Mesendoderm (in vitro differentiated cells): ENCODE measurements around the gene TEDDM1.
"Not testable (repeated sequence)": the region's sequence is repeated elsewhere in the genome, so short reads cannot be mapped to it uniquely, and the experiment has no call there.

Experiments used
- DNase-seq: peaks from one replicate; pipeline ENCODE4 v3.0.0; 2013
- H2AK5ac ChIP-seq: 2 replicates; pipeline ENCODE4 v1.6.1; 2013; ENCODE audit warnings: low read length, inconsistent platforms
- H2BK120ac ChIP-seq: 2 replicates; pipeline ENCODE4 v1.6.1; 2013; ENCODE audit warnings: low read depth, mild to moderate bottlenecking, low read length, moderate library complexity, mixed read lengths
- H2BK15ac ChIP-seq: replicated peaks from 2 replicates; pipeline ENCODE4 v1.6.1; 2013; ENCODE audit warnings: low read depth, mild to moderate bottlenecking, moderate library complexity
- H2BK5ac ChIP-seq: 2 replicates; pipeline ENCODE4 v1.6.1; 2013; ENCODE audit warnings: low read length, inconsistent platforms
- H3K18ac ChIP-seq: 2 replicates; pipeline ENCODE4 v1.6.1; 2013; ENCODE audit warnings: mild to moderate bottlenecking, low read length, mixed read lengths
- H3K23ac ChIP-seq: one replicate; pipeline ENCODE4 v1.6.1; 2013; ENCODE audit warnings: low read length
- H3K27ac ChIP-seq: 2 replicates; pipeline ENCODE4 v1.5.1; 2013; ENCODE audit warnings: low read depth, mild to moderate bottlenecking, inconsistent platforms, low read length, moderate library complexity
- H3K27me3 ChIP-seq: 2 replicates; pipeline ENCODE4 v1.6.1; 2013; ENCODE audit warnings: low read length, control low read depth, mild to moderate bottlenecking, inconsistent platforms; ENCODE audit not compliant: insufficient read depth, poor library complexity
- H3K36me3 ChIP-seq: 2 replicates; pipeline ENCODE4 v1.6.1; 2013; ENCODE audit warnings: low read length, inconsistent platforms; ENCODE audit not compliant: control insufficient read depth, insufficient read depth
- H3K4ac ChIP-seq: one replicate; pipeline ENCODE4 v1.6.1; 2013; ENCODE audit warnings: low read depth, mild to moderate bottlenecking, low read length, moderate library complexity
- H3K4me1 ChIP-seq: 2 replicates; pipeline ENCODE4 v1.6.1; 2013; ENCODE audit warnings: low read depth, low read length, inconsistent platforms; ENCODE audit not compliant: control insufficient read depth
- H3K4me2 ChIP-seq: 2 replicates; pipeline ENCODE4 v1.6.1; 2013; ENCODE audit warnings: low read length
- H3K4me3 ChIP-seq: 2 replicates; pipeline ENCODE4 v1.5.1; 2013; ENCODE audit warnings: mild to moderate bottlenecking, low read length
- H3K56ac ChIP-seq: one replicate; pipeline ENCODE4 v1.6.1; 2013; ENCODE audit warnings: low read length
- H3K79me1 ChIP-seq: 2 replicates; pipeline ENCODE4 v1.6.1; 2013; ENCODE audit warnings: low read length, inconsistent platforms
- H3K79me2 ChIP-seq: 2 replicates; pipeline ENCODE4 v1.6.1; 2013; ENCODE audit warnings: mild to moderate bottlenecking, low read length; ENCODE audit not compliant: control insufficient read depth, insufficient read depth
- H3K9ac ChIP-seq: 2 replicates; pipeline ENCODE4 v1.6.1; 2013; ENCODE audit warnings: low read length, inconsistent platforms
- H4K5ac ChIP-seq: one replicate; pipeline ENCODE4 v1.6.1; 2013; ENCODE audit warnings: low read length
- H4K8ac ChIP-seq: one replicate; pipeline ENCODE4 v1.6.1; 2013; ENCODE audit warnings: low read depth, mild to moderate bottlenecking, control low read depth, low read length, moderate library complexity
- WGBS: extraction: QIAGEN DNeasy Blood & Tissue Kit; methylation state at CpG from one replicate; pipeline ENCODE4 v1.1.7; 2013; ENCODE audit warnings: low lambda C conversion rate, missing lambda C conversion rate; ENCODE audit not compliant: insufficient coverage; ENCODE audit errors: extremely low coverage; 5-methylcytosine and 5-hydroxymethylcytosine counted together

The TEDDM1 gene

DNA sequence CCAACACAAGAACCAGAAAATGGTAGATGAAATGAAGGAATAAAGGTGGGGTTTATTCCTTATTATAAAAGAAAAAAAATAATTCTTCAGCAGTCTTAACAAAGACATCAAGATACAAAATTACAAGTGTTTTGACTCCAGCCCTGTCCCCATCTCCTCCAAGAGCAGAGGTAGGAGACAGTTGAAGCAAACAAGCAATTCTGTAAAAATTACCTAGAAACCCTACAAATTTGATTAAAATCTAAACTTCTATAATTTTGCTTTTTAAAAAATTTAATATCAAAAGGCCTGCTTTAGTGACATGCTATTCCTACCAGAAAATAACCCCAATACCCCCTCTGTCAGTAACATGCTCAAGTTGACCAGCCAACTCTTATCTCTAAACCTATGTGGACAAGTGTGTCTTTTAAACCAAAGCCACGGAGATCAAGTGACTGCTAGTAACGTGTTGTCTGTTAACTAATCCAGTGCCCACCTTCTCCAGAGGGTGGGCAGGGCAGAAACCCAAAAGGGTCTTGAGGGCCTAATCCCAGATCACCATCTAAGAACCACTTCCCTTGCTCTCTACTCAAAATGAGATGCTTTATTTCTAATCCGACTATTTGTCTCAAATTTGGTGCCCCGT, 17.3 kb downstream of the TEDDM1 start:
- Histone ChIP-seq H2AK5ac (no peak overlapping the region), H2BK15ac (no peak overlapping the region), H3K18ac (no peak overlapping the region), H3K27me3 (no peaks in the 10 kb centered on the region), H3K4me3 (no peak overlapping the region), H3K23ac (no peak overlapping the region), H4K5ac (no peak overlapping the region), H2BK120ac (no peak overlapping the region), H3K4me2 (no peak overlapping the region), H3K56ac (no peak overlapping the region), H4K8ac (no peak overlapping the region), H3K79me2 (peaks cover 17% of the 10 kb centered on the region), H2BK5ac (no peak overlapping the region), H3K36me3 (peaks cover 38% of the 10 kb centered on the region), H3K79me1 (peaks cover 27% of the 10 kb centered on the region), H3K4ac (no peak overlapping the region), H3K4me1 (peaks cover 4% of the 10 kb centered on the region), H3K27ac (no peak overlapping the region), H3K9ac (no peak overlapping the region)
- no peak for DNase-seq
- no CpG with 5 or more reads among the region's 4 CpGs for WGBS

DNA sequence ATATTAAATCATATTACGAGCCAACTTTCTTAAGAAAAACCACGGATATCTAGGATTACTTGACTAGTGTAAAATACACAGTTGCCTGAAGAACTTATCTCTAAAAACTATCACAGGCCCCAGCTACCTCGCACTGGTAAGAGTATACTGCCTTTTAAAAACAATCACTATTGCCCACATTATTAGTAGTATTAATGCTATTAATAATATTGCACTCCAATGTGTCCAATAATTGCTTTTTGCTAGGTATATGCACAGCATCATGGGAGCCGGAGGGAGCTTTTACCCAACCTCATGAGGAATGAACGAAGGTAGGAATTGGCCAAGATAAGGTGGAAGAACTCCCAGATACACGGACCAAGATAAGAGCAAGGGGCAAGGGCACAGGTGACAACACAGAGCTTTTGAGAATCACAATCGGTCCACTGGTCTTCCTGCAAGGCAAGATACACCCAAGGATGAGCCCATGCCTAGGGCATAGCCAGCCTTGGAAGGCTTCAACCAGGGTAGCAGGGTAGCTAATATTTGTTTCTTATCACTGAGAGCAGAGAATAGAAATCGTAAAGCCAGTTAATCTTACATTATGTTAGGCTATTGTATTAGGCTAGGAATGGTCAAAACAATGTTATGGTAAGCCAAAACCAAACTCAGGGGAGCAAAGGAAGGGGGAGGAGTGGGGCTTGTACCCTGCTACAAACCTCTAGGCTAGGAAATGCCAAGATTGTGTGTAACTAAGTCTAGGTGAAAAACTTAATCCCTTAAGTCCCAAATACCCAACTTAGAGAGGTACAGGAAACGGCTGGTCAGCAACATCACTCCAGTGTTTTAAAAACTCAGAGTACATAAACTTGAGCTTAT, 18.3 kb downstream of the TEDDM1 start:
- peak; percentile 25 for DNase-seq
- Histone ChIP-seq H3K4me3 (no peak overlapping the region), H3K4me2 (no peak overlapping the region), H2BK5ac (no peak overlapping the region), H2AK5ac (no peak overlapping the region), H3K4ac (no peak overlapping the region), H2BK120ac (no peak overlapping the region), H3K79me2 (peaks cover 8% of the 10 kb centered on the region), H4K5ac (no peak overlapping the region), H3K79me1 (peaks cover 21% of the 10 kb centered on the region), H3K4me1 (peaks cover 4% of the 10 kb centered on the region), H3K27me3 (no peaks in the 10 kb centered on the region), H2BK15ac (no peak overlapping the region), H3K36me3 (peaks cover 32% of the 10 kb centered on the region), H3K56ac (no peak overlapping the region), H4K8ac (no peak overlapping the region), H3K18ac (no peak overlapping the region), H3K9ac (no peak overlapping the region), H3K27ac (no peak overlapping the region), H3K23ac (no peak overlapping the region)
- no CpG with 5 or more reads among the region's 9 CpGs for WGBS

- no peak overlapping the region for H4K8ac ChIP-seq
- H3K23ac ChIP-seq = no peak overlapping the region
- H3K56ac ChIP-seq = no peak overlapping the region
- peaks cover 4% of the 10 kb centered on the region for H3K4me1 ChIP-seq
- H3K27ac ChIP-seq = no peak overlapping the region
- H3K4ac ChIP-seq = no peak overlapping the region
- no peak overlapping the region for H2BK120ac ChIP-seq
- no peak overlapping the region for H2AK5ac ChIP-seq
- DNase-seq = no peak
- WGBS = no CpG with 5 or more reads among the region's 4 CpGs
- H3K79me1 ChIP-seq = peaks cover 4% of the 10 kb centered on the region
- no peak overlapping the region for H3K4me2 ChIP-seq
- no peak overlapping the region for H3K4me3 ChIP-seq
- H2BK5ac ChIP-seq = no peak overlapping the region
- peaks cover 14% of the 10 kb centered on the region for H3K36me3 ChIP-seq
- no peak overlapping the region for H2BK15ac ChIP-seq
- no peak overlapping the region for H3K9ac ChIP-seq
- H3K18ac ChIP-seq = no peak overlapping the region
- H4K5ac ChIP-seq = no peak overlapping the region
- H3K27me3 ChIP-seq = no peaks in the 10 kb centered on the region
- no peaks in the 10 kb centered on the region for H3K79me2 ChIP-seq
Observed at GRCh38 chr1:182380199-182380598, 20.3 kb downstream of the TEDDM1 start.

DNA sequence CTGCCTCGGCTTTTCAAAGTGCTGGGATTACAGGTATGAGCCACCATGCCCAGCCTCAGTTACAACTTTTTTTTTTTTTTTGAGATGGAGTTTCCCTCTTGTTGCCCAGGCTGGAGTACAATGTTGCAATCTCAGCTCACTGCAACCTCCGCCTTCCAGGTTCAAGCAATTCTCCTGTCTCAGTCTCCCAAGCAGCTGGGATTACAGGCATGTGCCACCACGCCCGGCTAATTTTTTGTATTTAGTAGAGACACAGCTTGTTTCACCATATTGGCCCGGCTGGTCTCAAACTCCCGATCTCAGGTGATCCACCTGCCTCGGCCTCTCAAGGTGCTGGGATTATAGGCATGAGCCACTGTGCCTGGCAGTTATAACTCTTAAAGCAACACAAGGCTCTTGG, 20.7 kb downstream of the TEDDM1 start:
- not testable (repeated sequence) for H2BK120ac ChIP-seq, H3K79me1 ChIP-seq, H3K18ac ChIP-seq, H2AK5ac ChIP-seq, H3K9ac ChIP-seq, H3K4me2 ChIP-seq, H2BK5ac ChIP-seq, H3K4ac ChIP-seq, H3K23ac ChIP-seq, H4K8ac ChIP-seq, DNase-seq, H3K4me3 ChIP-seq, H4K5ac ChIP-seq, H2BK15ac ChIP-seq, H3K27me3 ChIP-seq, H3K4me1 ChIP-seq, H3K27ac ChIP-seq, H3K56ac ChIP-seq, H3K79me2 ChIP-seq
- WGBS = no CpG with 5 or more reads among the region's 7 CpGs
- H3K36me3 ChIP-seq = peaks cover 12% of the 10 kb centered on the region

DNA sequence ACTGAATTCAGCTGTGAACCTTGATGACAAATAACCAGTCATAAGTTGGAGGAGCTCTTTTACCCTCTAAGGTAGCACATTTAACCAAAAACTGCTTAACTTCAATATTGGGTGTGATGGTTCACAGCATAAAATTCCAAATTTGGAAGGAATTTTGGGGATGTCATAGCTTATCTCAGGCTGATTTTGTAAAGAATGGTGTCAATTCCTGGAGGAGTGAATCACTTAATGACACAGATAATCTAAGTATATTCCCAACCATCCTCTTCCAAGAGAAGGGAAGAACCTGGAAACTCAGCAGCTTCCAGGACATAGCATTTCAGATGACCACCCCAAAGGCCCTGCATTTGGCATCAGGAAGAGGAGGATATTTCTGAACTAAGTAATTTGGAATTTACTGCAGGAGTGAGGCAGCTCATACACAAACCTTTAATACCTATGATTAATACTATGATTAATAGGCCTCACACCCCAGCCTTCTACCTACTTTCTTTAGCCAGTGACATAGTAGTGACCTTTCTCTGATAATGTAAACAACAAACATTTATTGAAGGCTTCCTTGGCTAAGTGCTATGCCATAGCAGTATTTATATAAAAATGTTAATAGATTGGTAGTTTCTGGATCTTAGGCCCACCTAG, 23.4 kb downstream of the TEDDM1 start:
- Histone ChIP-seq H3K4me1 (peaks cover 2% of the 10 kb centered on the region), H3K27me3 (no peaks in the 10 kb centered on the region), H3K36me3 (peaks cover under 1% of the 10 kb centered on the region), H3K18ac (no peak overlapping the region), H3K27ac (no peak overlapping the region), H2AK5ac (no peak overlapping the region), H3K23ac (no peak overlapping the region), H3K4ac (no peak overlapping the region), H3K4me2 (no peak overlapping the region), H4K5ac (no peak overlapping the region), H3K4me3 (no peak overlapping the region), H2BK5ac (no peak overlapping the region), H4K8ac (no peak overlapping the region), H3K56ac (no peak overlapping the region), H3K9ac (no peak overlapping the region), H2BK15ac (no peak overlapping the region), H3K79me1 (no peaks in the 10 kb centered on the region), H3K79me2 (no peaks in the 10 kb centered on the region), H2BK120ac (no peak overlapping the region)
- DNase-seq = peak; percentile 28
